ENCODE measurements around the gene MLPH.

Gene MLPH

DNA sequence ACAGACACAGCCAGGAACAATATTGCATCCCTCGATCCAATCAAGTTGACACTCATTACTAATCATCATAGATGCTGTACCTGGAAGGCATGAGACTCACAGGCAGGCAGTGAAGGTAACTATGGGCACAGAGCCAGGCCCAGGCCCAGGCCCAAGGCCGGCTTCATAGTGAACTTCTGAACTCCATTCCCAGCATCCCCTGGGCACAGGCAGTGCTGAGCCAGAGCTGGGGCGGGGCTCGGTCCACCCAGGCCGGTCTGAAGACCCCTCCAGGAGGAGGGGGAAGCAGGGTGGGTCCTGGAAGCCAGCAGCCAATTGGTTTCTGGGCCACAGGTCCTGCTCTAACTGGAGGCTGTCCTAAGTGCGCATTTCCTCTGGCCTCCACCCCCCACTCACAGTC is 37.6 kb downstream of the MLPH start:
- DNase-seq (ENCODE audit: low read depth in 2 of 2) = no peak

DNA sequence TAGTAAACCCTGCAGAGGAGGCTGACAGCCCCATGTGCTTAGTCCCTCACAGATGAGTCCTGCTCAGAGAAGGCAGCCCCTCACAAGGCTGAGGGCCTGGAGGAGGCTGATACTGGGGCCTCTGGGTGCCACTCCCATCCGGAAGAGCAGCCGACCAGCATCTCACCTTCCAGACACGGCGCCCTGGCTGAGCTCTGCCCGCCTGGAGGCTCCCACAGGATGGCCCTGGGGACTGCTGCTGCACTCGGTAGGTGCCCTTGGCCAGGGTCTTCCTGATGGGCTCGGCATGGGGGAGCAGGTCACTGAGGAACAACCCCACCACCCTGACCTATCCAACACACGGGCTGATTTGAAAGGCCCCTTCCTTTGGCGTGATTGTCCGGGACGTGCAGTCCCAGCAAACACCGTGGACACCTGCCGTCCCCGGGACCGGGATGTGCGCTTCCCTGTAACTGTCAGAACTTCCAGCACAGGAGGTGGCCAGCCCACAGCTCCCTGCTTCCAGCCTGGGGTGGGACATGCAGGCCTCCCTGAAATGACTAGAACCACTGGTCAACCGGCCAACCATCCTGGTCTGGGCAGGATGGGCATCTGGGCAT is 38.6 kb downstream of the MLPH start:
- no peak for DNase-seq (ENCODE audit: low read depth in 2 of 2)

DNA sequence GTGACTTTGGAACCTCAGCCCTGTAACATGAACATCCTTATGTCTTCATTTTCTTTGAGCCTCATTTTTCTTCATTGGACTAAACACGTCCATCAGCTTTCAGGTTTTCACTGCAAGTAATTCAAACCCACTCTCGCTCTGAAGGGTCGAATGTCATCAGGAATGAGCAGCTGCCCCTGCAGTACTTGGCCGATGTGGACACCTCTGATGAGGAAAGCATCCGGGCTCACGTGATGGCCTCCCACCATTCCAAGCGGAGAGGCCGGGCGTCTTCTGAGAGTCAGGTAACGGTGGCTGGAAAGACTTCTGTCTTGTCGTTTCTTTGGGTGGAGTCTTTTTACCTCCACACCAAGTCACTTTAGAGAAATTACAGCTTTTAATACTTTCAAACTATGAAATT is 40.2 kb downstream of the MLPH start:
- no peak for DNase-seq (ENCODE audit: low read depth in 2 of 2)

DNA sequence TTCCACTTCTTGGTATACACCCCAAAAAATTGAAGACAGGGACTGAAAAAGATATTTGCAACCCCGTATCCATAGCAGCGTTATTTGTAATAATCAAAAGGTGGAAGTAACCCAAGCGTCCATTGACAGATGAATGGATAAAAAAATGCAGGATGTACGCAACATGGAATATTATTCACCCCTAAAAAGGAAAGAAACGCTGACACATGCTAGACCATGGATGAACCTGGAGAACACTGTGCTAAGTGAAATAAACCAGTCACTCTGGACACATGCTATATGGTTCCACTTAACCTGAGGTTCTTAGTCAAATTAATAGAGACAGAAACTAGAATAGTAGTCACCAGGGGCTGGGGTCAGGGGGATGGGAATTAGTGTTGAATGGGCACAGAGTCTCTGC is 40.7 kb downstream of the MLPH start:
- no peak for DNase-seq (ENCODE audit: low read depth in 2 of 2)

DNA sequence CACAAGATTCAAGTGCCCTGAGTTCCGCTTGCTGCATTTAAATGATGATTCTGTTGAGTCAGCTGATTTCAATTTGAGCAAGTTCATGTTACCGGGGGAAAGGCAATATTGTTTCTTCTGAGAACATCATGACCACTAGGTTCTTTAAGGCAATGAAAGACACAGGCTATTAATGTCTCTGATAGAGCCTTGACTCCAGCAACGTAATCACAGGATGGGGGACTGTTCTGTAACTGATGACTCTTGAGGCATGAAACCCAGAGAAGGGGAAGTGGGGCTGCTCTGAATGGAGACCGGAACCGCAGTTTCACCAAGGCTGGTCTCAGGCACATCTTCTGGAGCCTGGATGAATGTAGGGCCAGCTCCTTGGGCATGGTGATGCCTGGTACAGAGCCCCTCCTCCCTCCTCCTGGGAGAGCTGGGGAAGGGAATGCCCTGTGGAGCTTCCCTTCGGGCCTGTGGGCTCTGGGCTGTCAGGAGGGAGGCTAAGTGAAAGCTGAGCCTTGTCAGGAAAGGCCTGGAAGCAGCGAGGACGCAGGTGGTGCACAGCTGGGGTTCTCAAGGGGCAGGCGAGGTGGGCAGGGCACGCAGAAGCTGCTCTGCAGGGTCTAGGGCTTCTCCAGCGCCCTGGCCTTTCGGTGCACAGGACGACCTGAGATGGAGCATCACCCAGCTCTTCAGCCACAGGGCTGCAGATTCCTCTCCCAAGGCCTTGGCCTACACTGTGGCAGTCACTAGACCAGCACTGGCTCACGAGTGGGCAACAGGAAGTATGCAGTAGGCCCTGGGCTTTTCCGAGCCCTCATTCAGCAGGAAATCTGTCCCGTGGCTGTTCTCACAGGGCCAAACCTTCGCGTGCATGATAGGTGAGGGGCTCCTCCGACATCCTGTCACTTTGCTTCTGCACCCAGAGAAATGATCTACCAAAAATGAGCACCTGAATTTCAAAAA is 42.7 kb downstream of the MLPH start:
- no peak for DNase-seq (ENCODE audit: low read depth in 2 of 2)

DNA sequence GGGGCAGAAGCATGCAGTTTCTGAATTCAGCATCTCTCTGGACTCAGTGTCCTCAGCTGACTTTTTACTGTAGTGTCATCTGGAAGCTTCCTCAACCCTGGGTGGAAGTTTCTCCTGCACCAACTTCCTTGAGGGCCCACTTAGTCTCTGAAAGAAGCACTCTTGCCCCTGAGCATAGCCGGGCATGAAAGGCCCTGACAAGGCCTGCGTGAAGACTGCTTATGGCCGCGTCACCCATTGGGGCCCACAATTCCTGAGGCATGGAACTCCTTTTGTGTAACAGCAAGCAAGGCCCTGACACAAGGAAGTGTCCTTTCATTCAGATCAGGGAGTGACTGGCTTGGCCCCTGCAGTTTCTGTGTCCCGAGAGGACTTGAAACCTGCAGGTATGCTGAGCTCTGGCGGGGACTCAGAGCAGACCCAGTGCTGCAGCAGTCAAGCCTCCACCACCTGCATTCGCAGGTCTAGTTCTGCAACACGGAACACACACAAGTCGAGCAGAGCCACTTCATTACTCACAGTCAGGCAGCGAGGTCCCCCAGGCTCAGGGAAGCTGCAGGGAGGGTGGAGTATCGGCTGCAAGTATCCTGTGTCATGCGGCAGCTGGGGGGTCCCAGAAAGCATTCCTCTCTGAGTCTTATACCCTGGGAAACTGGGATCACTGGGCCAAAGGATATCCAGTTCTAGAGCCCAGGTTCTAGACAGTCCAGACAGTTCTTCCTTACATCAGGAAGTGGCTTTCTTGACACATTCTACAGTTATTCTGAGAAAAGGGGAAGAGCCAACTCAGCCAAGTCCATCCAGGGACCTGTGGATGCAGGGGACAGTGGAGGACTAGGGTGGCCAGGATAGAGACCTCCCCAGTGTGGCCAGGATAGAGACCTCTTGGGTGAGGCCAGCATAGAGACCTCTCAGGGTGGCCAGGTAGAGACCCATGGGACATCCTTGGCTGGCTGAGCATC is 43.7 kb downstream of the MLPH start:
- DNase-seq (ENCODE audit: low read depth in 2 of 2) = no peak

DNA sequence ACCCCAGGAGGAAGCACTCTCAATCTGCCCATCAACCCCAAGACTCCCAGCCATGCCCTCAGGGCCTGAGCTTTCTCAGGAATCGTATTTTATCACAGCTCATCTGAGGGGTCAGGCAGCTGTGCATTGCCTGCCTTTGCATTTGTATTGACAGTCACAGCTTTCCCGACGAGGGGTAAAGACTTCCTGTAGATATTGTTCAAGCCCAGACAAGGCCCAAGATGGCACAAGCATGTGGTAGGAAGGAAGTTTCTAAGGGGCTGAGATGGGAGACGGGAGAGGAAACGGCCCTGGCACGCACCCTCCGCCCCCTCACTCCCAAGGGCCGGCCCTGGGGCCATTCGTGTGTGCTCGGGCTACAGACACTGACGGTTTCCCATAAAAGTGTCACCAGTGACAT is 45.1 kb downstream of the MLPH start:
- DNase-seq (ENCODE audit: low read depth in 2 of 2) = no peak

DNA sequence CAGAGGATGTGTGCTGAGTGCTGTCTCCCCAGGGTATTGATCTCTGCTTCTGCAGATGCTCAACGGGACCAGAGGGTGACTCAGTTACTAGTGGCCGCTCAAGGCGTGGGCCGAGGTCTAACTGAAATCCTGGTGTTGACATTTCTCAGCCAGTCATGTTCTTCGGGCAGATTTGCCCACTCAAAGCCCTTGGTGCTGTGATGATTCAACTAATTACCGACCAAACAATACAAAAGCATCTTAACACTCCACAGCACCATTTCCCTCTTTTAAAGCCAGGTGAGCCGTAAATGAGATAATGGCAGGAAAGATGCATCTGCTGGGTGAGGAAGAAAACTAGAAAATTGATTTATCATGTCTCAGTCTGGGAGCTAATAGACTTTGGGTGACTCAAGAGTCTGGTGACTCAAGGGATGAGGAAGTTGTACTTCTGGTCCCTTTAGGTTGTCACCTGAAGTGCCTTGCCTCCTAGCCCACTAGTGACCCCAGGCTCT is 46.7 kb downstream of the MLPH start:
- DNase-seq (ENCODE audit: low read depth in 2 of 2) = no peak

DNA sequence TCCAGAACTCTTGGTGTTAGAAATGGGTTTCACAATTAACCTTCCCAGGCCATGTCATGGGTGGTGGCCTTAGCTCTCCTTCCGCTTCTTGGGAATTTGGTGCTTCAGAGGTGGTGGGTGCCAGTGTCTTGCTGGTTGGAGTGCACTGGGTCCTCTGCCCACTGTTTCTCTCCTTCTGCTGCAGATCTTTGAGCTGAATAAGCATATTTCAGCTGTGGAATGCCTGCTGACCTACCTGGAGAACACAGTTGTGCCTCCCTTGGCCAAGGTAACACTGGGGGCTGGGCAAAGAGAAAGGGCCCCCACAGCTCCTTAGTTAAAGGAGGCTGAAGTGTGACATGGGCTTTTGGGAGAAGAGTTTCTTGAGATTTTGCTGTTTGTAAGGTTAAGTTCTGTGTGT is 47.3 kb downstream of the MLPH start:
- DNase-seq (ENCODE audit: low read depth in 2 of 2) = no peak

DNA sequence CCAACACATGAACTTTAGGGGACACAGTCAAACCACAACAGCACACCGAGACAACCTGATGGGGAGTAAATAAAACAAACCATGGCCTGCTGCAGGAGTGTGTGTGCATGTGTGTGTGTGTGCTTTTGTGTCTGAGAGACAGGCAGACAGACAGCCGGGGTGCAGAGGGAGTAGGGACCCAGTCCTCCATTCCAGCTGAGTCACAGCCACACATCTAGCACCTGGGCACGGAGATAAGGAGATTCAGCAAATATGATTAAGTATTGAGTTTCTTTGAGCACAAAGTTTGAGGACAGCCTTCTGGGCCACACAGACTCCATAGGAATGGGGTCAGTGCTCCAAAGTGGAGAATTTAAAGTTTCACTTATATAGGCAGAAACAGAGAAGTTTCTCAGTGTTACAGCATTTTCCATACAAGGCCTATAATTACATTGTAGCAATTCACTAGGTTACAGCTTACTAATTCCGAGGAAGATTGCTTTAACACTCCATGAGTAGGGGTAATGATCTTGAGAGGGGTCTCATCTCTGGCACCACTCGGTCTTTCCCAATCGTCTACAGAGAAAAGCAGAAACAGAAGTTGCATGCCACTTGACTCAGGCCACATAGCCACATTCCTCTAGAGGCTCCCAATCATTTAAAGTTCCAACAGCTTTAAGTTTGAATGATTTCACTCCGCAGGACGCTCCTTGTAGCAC is 48.5 kb downstream of the MLPH start:
- no peak for DNase-seq (ENCODE audit: low read depth in 2 of 2)

DNA sequence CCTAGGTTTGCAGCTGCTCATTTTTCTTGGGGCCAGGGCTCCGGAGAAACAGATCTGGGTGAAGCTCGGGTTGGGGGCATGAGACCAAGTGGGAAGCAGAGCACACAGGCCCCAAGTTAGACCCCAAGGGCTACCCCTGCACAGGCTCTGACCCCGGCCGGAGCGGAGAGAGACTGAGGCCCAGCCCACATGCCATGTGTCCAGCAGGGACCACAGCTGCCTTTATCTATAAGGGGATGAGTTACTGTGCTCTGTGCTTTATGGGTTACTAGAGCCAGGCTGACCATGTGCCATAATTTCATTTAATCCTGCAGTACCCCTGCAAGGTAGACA is 49.0 kb downstream of the MLPH start:
- no peak for DNase-seq (ENCODE audit: low read depth in 2 of 2)

DNA sequence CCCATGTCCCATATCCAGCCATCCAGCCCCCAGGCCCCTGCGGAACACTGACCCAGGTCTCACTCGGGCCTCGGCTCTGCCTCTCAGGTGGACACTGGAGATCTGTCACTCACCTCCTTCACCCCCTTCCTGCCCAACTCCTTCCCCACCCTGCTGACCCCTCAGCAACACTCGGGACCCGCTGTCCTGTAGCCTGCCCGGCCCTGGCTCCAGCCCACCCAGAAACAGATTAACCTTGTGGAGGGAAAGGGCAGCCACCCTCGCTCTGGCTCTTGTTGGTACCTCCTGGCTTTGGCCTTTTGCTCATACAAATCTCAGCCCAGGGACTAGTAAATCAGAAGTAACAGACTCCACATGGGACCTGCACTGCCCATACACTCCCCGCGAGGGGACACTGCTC is 49.6 kb downstream of the MLPH start:
- DNase-seq (ENCODE audit: low read depth in 2 of 2) = no peak

DNA sequence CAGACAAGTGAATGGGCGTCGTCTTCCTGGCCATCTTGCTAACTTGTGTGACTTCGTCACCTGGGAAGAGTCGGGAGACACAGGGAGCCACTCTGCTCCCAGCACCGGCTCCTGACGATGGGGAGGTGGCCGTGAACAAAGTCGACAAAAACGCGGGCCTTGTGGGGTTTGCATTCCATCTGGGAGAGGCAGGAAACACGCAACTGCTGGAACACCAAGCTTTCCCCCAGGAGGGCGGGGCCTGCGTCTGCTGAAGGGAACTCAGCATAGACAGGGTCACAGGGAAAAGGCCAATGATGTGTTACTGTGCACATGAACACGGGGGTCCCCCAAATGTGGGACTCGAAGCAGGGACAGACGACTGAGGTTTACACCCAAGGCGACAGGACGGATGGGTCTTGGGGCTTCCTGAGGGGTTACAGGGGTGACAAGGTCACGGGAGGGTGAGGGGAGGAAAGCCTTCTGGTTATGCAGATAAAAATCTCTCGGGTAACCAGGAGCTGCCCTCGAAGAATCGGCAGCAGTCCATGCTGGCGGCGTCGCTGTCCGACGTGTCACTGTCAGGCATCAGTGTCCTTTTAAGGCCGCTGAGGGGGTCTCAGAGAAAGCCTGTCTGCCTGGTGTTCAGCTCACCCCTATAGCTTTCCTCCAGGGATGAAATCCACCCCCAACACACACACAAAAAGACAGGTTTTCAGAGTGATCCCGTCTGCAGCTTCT is 51.1 kb downstream of the MLPH start:
- no peak for DNase-seq (ENCODE audit: low read depth in 2 of 2)

DNA sequence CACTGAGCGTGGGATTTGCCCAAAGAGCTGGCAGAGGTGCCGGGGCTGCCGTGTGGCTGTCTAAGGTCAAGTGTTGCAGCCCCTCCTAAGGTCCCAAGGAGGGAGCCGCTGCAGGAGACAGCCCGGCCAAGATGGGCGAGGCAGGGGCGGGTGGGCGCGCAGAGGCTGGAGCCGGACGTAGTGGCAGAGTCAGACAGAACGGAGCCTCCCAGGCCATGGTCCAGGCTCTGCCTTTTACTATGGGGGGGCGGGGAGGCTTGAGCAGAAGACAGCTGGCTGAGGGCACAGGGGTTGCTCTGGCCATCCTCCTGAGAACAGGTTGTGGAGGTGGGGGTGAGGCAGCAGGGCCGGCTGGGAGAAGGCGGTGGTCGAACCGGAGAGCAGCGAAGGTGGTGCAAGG is 51.9 kb downstream of the MLPH start:
- no peak for DNase-seq (ENCODE audit: low read depth in 2 of 2)

DNA sequence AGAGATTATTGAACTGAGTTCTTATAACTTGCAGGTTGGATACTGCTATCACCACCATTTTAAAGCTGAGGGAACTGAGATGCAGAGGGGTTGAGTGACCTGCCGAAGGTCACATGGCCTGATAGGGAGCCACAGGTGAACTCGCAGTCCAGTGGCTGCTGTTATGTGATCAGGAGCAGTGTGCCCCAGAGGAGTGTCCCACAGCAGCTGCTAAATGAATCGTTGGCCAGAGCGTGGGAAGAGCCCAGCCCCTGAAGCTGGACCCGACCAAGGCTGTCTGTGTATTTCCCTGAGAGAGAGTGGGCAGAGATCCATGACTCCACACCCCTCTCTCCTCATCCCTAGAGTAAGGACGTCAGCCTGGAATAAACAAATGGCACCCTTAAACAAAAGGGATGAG is 52.6 kb downstream of the MLPH start:
- no peak for DNase-seq (ENCODE audit: low read depth in 2 of 2)

DNA sequence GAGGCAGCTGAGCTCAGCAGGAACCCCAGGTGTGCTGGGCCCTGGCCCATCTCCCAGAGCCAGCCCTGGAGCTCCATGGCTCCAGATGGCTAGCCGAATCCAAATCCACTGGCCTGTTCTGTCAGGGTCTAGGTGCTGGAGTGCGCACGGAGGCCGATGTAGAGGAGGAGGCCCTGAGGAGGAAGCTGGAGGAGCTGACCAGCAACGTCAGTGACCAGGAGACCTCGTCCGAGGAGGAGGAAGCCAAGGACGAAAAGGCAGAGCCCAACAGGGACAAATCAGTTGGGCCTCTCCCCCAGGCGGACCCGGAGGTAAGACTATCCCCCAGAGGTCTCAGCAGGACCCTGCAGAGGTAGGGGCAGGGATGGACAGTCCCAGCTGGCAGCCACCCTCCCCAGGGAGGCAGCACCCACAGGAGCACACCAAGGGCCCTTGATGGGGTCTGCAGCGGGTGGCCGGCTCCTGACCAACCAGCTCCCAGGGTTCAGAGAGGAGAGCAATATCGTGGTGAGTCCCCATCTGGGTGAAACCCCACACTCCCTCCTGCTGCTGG is 53.2 kb downstream of the MLPH start:
- no peak for DNase-seq (ENCODE audit: low read depth in 2 of 2)

DNA sequence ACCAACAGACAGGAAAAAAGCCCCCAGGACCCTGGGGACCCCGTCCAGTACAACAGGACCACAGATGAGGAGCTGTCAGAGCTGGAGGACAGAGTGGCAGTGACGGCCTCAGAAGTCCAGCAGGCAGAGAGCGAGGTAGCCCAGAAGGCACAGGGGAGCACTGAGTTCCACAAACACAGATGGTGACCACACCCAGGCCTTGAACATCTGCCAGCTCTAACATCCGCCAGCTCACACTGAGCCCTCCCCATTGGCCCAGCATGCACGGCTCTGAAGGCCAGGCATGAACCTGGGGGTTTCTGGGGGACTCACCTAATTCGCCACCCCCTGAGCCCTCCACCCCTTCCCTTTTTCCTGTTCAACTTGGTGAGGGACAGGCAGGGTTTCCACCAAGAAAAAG is 53.8 kb downstream of the MLPH start:
- no peak for DNase-seq (ENCODE audit: low read depth in 2 of 2)

DNA sequence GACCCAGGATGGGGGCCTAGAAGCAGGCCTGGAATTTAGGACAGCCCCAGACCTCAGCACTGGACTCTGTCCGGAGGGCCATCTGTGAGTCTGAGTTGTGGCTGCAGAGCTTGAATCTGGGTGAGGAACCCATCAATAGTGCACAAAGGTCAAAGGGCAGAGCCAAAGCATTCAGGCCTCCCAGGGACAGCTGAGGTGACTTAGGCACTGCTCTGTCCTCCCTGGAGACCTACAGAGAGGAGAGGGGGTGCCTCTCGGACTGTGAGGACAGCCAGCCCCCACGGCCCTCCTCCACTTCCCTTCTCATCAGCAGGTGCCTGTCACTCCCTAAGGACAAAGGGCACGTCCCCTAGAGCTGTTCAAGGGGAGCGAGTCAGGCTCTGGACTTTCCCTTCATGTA is 54.2 kb downstream of the MLPH start:
- DNase-seq (ENCODE audit: low read depth in 2 of 2) = no peak

DNA sequence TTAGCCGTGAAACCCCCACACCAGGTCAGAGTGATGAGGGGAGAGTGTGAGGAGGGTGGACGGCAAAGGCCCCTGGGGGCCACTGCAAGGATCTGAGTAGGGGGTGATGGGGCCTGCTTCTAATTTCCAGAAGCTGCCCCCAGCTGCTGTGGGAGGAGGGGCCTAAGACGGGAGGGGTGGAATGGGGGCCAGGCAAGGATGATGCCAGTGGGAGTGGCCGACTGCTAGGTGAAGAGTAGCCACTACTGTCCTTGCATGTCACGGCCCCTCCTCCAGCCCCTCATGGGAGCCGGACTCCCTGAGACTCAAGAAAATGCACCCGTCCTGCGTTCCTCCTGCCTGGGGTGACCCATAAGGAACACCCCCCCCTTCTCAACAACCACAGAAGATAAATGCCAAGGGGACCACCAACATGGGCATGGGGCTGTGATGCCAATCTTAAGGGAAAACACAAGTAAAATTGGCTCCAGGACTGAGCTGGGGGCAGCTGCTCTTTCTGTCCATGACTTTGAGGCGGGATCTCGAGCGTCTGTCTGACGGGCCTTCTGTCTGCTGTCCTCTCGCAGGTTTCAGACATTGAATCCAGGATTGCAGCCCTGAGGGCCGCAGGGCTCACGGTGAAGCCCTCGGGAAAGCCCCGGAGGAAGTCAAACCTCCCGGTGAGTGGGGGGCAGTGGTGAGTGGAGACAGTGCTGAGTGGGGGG is 55.1 kb downstream of the MLPH start:
- no peak for DNase-seq (ENCODE audit: low read depth in 2 of 2)
